Kidney epithelial cell (primary cell): Measurements from ENCODE around the gene MARCHF7. TPM values are rescaled to one million over a fixed set of nuclear protein-coding genes. Genes with fewer than 3 reads are reported as not detected.

Experiments used
- DNase-seq: peaks from one replicate; pipeline ENCODE4 v3.0.0-alpha.2; 2010; ENCODE audit warnings: low read depth
- H3K27me3 ChIP-seq: 2 replicates; pipeline ENCODE4 v1.6.0; 2011; ENCODE audit warnings: low read length; ENCODE audit not compliant: control insufficient read depth, insufficient read depth
- H3K36me3 ChIP-seq: 2 replicates; pipeline ENCODE4 v1.5.1; 2011; ENCODE audit warnings: low read length; ENCODE audit not compliant: control insufficient read depth, insufficient read depth
- H3K4me3 ChIP-seq: 2 replicates; pipeline ENCODE4 v1.5.1; 2011; ENCODE audit warnings: low read depth, mild to moderate bottlenecking, control low read depth, low read length
- CTCF ChIP-seq: IDR thresholded peaks from 2 replicates; pipeline ENCODE4 v1.5.1; 2011; ENCODE audit warnings: mild to moderate bottlenecking, moderate library complexity, low read length, control low read depth, inconsistent platforms; ENCODE audit not compliant: insufficient read depth, poor library complexity, severe bottlenecking
- total RNA-seq: library from RNA; depleted of rRNA; stranded (reverse); fragments of >200 nt; gene quantifications from 2 replicates; pipeline ENCODE4 v1.2.3, GENCODE V29; 2015

Gene MARCHF7
- total RNA-seq, 1 donor from 2014 or later = 87.6 TPM

DNA sequence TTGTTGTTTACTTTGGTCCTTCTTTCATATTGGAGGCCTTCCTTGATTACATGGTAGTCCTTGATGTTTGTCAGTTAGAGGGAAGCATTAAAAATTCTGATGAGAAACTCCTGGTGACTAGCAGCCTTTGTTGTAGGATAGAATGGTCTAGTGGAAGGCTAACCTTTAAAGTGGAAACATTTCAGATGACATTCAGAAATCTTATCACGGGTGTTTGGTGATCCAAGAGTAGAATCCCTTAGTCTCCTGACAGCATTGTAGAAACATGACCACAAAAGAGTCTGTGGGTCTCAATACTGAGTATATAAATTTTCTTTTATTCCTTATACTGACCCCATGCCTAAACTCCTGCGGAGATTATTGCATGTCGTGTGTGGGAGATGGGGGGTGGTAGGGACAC lies 13.4 kb downstream of the MARCHF7 start:
- Histone ChIP-seq H3K27me3 (no peaks in the 10 kb centered on the region), H3K36me3 (no peaks in the 10 kb centered on the region), H3K4me3 (no peak overlapping the region)
- no peak for DNase-seq
- no peak for TF ChIP-seq CTCF

- DNase-seq = no peak
- TF ChIP-seq CTCF = no peak
- Histone ChIP-seq H3K36me3 (no peaks in the 10 kb centered on the region), H3K4me3 (no peak overlapping the region), H3K27me3 (no peaks in the 10 kb centered on the region)
Measured at GRCh38 chr2:159728629-159729028, 16.3 kb downstream of the MARCHF7 start.

DNA sequence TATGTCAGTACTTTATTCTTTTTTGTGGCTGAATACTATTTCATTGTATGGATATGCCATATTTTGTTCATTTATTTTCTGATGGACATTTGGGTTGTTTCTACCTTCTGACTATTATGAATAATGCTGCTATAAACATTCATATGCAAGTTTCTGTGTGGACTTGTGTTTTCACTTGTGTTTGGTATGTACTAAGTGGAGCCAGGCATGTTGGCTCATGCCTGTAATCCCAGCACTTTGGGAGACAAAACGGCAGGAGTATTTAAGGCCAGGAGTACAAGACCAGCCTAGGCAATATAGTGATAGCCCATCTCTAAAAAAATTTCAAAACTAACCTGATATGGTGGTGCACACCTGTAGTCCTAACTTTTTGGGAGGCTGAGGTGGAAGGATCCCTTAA lies 23.3 kb downstream of the MARCHF7 start:
- H3K27me3 ChIP-seq = no peaks in the 10 kb centered on the region
- no peak overlapping the region for H3K4me3 ChIP-seq
- DNase-seq = no peak
- no peak for TF ChIP-seq CTCF
- H3K36me3 ChIP-seq = peaks cover 4% of the 10 kb centered on the region

DNA sequence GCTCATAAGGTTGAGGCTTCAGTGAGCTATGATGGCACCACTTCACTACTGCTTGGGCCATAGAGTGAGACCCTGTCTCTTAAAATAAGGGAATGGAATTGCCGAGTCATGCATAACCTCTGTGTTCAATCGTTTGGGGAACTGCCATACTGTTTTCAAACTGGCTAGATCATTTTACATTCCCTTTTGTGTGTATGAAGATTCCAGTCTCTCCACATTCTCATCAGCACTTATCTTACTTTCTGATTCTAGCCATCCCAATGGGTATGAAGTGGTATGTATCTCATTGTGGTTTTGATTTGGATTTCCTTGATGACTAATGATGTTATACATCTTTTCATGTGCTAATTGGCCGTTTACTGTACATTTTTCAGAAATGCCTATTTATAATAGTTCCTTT lies 23.7 kb downstream of the MARCHF7 start:
- no peak for TF ChIP-seq CTCF
- no peak overlapping the region for H3K4me3 ChIP-seq
- no peaks in the 10 kb centered on the region for H3K27me3 ChIP-seq
- peaks cover 4% of the 10 kb centered on the region for H3K36me3 ChIP-seq
- no peak for DNase-seq

- no peak overlapping the region for H3K4me3 ChIP-seq
- DNase-seq = no peak
Measured at GRCh38 chr2:159737292-159737916, 25.1 kb downstream of the MARCHF7 start.

More at GRCh38 chr2:159737292-159737916, 25.1 kb downstream of the MARCHF7 start:
- no peaks in the 10 kb centered on the region for H3K27me3 ChIP-seq
- peaks cover 4% of the 10 kb centered on the region for H3K36me3 ChIP-seq
- TF ChIP-seq CTCF = no peak
